ENCODE measurements around the gene FMNL3. TPM values are rescaled to one million over a fixed set of nuclear protein-coding genes. Genes with fewer than 3 reads are reported as not detected.

Gene FMNL3
- total and polyA plus RNA-seq, 2 experiments from 2014 or later = 8.7 to 32.6 TPM

DNA sequence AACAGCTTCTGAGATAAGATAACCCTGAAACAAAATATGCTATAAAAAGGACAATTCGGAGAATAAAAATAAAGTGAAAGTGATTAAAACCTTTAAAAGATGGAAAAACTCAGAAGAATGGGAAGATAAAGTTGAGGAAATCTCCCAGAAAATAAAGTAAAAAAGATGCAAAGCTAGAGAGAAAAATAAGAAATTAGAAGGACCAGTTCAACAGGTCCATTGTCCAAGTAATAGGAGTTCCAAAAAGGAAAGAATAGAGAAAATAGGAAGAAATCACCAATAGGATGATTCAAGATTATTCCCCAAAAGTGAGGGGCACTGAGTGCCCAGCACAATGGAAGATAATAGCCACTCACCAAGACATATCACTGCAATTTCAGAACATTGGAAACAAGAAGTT lies 88.6 kb downstream of the FMNL3 start:
- H2AFZ ChIP-seq = peak overlapping the region; percentile 70; the same call in 1 of the 2 replicates
- no peaks in the 10 kb centered on the region for H4K20me1 ChIP-seq (replicated peaks; ENCODE audit: insufficient read depth)
- H3K79me2 ChIP-seq (replicated peaks; ENCODE audit: insufficient read depth) = no peaks in the 10 kb centered on the region
- peaks cover 6% of the 10 kb centered on the region; the same call in 1 of the 2 replicates for H3F3A ChIP-seq (replicated peaks; ENCODE audit: low read depth)
- no peaks in the 10 kb centered on the region for H3K9me2 ChIP-seq (ENCODE audit: insufficient read depth)
- H3K4me1 Mint-ChIP-seq = peaks cover 34% of the 10 kb centered on the region
- peaks cover 19% of the 10 kb centered on the region for H3K4me1 ChIP-seq (ENCODE audit: insufficient read depth)
- H3K27me3 ChIP-seq (ENCODE audit: insufficient read depth) = peaks cover 15% of the 10 kb centered on the region; the same call in 1 of the 2 replicates
- no peaks in the 10 kb centered on the region; the same call in 2 of the 3 replicates for H3K9me3 Mint-ChIP-seq
- H3K27me3 Mint-ChIP-seq (ENCODE audit: insufficient read depth, low read depth, poor library complexity) = peaks cover 16% of the 10 kb centered on the region
- no peak overlapping the region for H3K4me3 Mint-ChIP-seq
- no peak overlapping the region for H3K27ac ChIP-seq (ENCODE audit: low read depth)
- TF ChIP-seq JUNB (IDR thresholded peaks at IDR 0.05; ENCODE audit: unreplicated experiment) (no peak), ZNF462 (CRISPR knock-in tag; IDR thresholded peaks at IDR 0.05) (no peak), POLR2AphosphoS5 (IDR thresholded peaks at IDR 0.05; ENCODE audit: low read depth) (no peak), STAT1 (IDR thresholded peaks at IDR 0.05; ENCODE audit: unreplicated experiment) (no peak), ZNF114 (CRISPR knock-in tag; IDR thresholded peaks at IDR 0.05) (no peak), CTCF (conservative IDR thresholded peaks at IDR 0.05; ENCODE audit: low read depth in 2 of 2) (no peak), EZH2 (IDR thresholded peaks at IDR 0.05; ENCODE audit: low read depth, unreplicated experiment) (no peak), ZNF331 (CRISPR knock-in tag; IDR thresholded peaks at IDR 0.05; ENCODE audit: low read depth) (no peak), CREB1 (CRISPR knock-in tag; IDR thresholded peaks at IDR 0.05; ENCODE audit: low read depth) (no peak), REST (IDR thresholded peaks at IDR 0.05; ENCODE audit: unreplicated experiment) (no peak), NANOG (IDR thresholded peaks at IDR 0.05; ENCODE audit: borderline replicate concordance) (no peak), EZH2phosphoT487 (IDR thresholded peaks at IDR 0.05; ENCODE audit: unreplicated experiment) (no peak)
- TF ChIP-seq, protein P1, sequence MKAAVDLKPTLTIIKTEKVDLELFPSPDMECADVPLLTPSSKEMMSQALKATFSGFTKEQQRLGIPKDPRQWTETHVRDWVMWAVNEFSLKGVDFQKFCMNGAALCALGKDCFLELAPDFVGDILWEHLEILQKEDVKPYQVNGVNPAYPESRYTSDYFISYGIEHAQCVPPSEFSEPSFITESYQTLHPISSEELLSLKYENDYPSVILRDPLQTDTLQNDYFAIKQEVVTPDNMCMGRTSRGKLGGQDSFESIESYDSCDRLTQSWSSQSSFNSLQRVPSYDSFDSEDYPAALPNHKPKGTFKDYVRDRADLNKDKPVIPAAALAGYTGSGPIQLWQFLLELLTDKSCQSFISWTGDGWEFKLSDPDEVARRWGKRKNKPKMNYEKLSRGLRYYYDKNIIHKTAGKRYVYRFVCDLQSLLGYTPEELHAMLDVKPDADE (IDR thresholded peaks at IDR 0.05) = no peak
- H3K27ac Mint-ChIP-seq = no peak overlapping the region
- no peaks in the 10 kb centered on the region for H3K36me3 ChIP-seq (ENCODE audit: insufficient read depth)
- H3K4me2 ChIP-seq = no peak overlapping the region
- ATAC-seq = no peak
- no peak for DNase-seq (ENCODE audit: low spot score)
- no peak overlapping the region for H3K4me3 ChIP-seq
- no peaks in the 10 kb centered on the region; the same call in 2 of the 3 replicates for H3K36me3 Mint-ChIP-seq (ENCODE audit: low read depth)
